Keratinocyte (primary cell): ENCODE data around the gene EIF2S2. TPM values are rescaled to one million over a fixed set of nuclear protein-coding genes. Genes with fewer than 3 reads are reported as not detected.

ENCODE experiments used
- DNase-seq: peaks from one replicate; pipeline ENCODE4 v3.0.0-alpha.2; 2011; ENCODE audit warnings: low read depth, missing footprints, low spot score
- FAIRE-seq: peaks from 2 replicates; lab custom pipeline; 2011; peaks lifted over from hg19 to GRCh38; lab: Jason Lieb, UNC
- H2AFZ ChIP-seq: 2 replicates; pipeline ENCODE4 v1.6.0; 2012; ENCODE audit warnings: low read length, control low read depth, inconsistent platforms; ENCODE audit not compliant: control insufficient read depth
- H3K27ac ChIP-seq: 2 replicates; pipeline ENCODE4 v1.5.1; 2011; ENCODE audit warnings: low read length; ENCODE audit not compliant: control insufficient read depth, insufficient read depth
- H3K27me3 ChIP-seq: 3 replicates; pipeline ENCODE4 v1.6.0; 2011; ENCODE audit warnings: low read length; ENCODE audit not compliant: control insufficient read depth, insufficient read depth; ENCODE audit errors: extremely low read depth
- H3K36me3 ChIP-seq, 2 experiments: 2 replicates in 1 of 2; 3 replicates in 1 of 2; pipeline ENCODE4 v1.5.1; 2011; ENCODE audit warnings: low read length in 2 of 2, mild to moderate bottlenecking in 1 of 2; ENCODE audit not compliant: control insufficient read depth in 2 of 2, insufficient read depth in 2 of 2; ENCODE audit errors: extremely low read depth in 1 of 2
- H3K4me1 ChIP-seq: 3 replicates; pipeline ENCODE4 v1.5.1; 2011; ENCODE audit warnings: low read length; ENCODE audit not compliant: control insufficient read depth, insufficient read depth; ENCODE audit errors: extremely low read depth
- H3K4me2 ChIP-seq: 3 replicates; pipeline ENCODE4 v1.6.0; 2011; ENCODE audit warnings: low read depth, low read length; ENCODE audit not compliant: control insufficient read depth, insufficient read depth; ENCODE audit errors: extremely low read depth
- H3K4me3 ChIP-seq, 3 experiments: fragments of 200-600 bp in 1 of 3; sonication (generic) in 1 of 3; 2 replicates in 2 of 3; 3 replicates in 1 of 3; pipeline ENCODE4 v1.5.1; 2011 to 2016; ENCODE audit warnings: low read length in 3 of 3, mild to moderate bottlenecking in 3 of 3, control low read depth in 2 of 3, inconsistent platforms in 1 of 3, low read depth in 1 of 3, mixed read lengths in 1 of 3, mixed run types in 1 of 3, moderate library complexity in 1 of 3; ENCODE audit not compliant: control insufficient read depth in 2 of 3, insufficient read depth in 2 of 3; ENCODE audit errors: extremely low read depth in 1 of 3
- H3K79me2 ChIP-seq: 2 replicates; pipeline ENCODE4 v1.6.0; 2012; ENCODE audit warnings: low read length; ENCODE audit not compliant: control insufficient read depth, insufficient read depth
- H3K9ac ChIP-seq: 3 replicates; pipeline ENCODE4 v1.6.0; 2011; ENCODE audit warnings: low read length; ENCODE audit not compliant: control insufficient read depth, insufficient read depth; ENCODE audit errors: extremely low read depth
- H3K9me1 ChIP-seq: 3 replicates; pipeline ENCODE4 v1.6.0; 2011; ENCODE audit warnings: low read length; ENCODE audit not compliant: control insufficient read depth, insufficient read depth; ENCODE audit errors: extremely low read depth
- H3K9me3 ChIP-seq: 2 replicates; pipeline ENCODE4 v1.5.1; 2012; ENCODE audit warnings: low read depth, low read length; ENCODE audit not compliant: control insufficient read depth
- H4K20me1 ChIP-seq: 3 replicates; pipeline ENCODE4 v1.6.0; 2011; ENCODE audit warnings: low read length; ENCODE audit not compliant: control insufficient read depth, insufficient read depth; ENCODE audit errors: extremely low read depth
- EZH2 ChIP-seq: IDR thresholded peaks from one replicate; pipeline ENCODE4 v1.6.1; 2012; ENCODE audit warnings: inconsistent platforms, mild to moderate bottlenecking, low read length, moderate library complexity
- dilution Hi-C: fragments of 300-500 bp; cut with MboI; formaldehyde crosslinking; loops from one replicate; pipeline ENCODE4 v1.7.0; 2020; ENCODE audit warnings: low sequenced_read_pairs; ENCODE audit not compliant: extremely low pct_ligation_motif_present
- polyA plus RNA-seq, 5 experiments: library from polyadenylated mRNA; depleted of rRNA in 3 of 5; stranded (reverse) in 3 of 5; stranded (forward) in 1 of 5; unstranded in 1 of 5; fragments of >200 nt; gene quantifications; 1 replicate in 1 of 5; 2 replicates in 3 of 5; 3 replicates in 1 of 5; pipeline versions ENCODE4 v1.2.1 to v1.2.3, GENCODE V29; 2011 to 2012; ENCODE audit warnings: missing spikeins in 2 of 5, low read depth in 1 of 5, low replicate concordance in 1 of 5
- TF ChIP-seq, protein P1 (sequence below), 3 experiments: IDR thresholded peaks in 1 of 3; conservative IDR thresholded peaks in 1 of 3; optimal IDR thresholded peaks in 1 of 3; 2 replicates in 2 of 3; 3 replicates in 1 of 3; pipeline versions ENCODE3 to v1.5.1; 2011; ENCODE audit warnings: low read length in 3 of 3, mild to moderate bottlenecking in 3 of 3, moderate library complexity in 2 of 3, control low read depth in 1 of 3, inconsistent platforms in 1 of 3; ENCODE audit not compliant: insufficient read depth in 2 of 3; ENCODE audit errors: extremely low read depth in 1 of 3

Gene EIF2S2
- polyA plus RNA-seq, 1 donor (not counting 4 experiments of a cell fraction or from before 2014, with no cell fraction given): 131 TPM

DNA sequence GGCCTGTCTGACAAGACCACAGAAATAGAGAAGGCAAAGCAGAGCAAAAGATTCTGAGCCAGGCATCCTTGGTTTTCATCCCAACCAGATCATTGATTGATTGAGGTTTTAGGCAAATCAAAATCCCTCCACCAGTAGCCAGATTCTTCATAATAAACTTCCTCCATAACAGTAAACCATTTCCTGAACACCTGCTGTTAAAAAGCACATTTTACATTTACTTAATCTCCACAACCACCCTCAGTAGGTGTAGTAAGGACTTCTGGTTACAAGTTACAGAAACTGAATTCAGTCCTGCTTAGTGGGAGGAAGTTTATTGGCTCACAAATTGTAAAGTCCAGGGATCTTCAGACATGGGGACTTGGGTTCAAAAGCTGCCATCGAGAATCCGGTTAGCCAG is 28.3 kb downstream of the EIF2S2 start:
- peak overlapping the region; percentile 15 for H3K27ac ChIP-seq
- H3K4me2 ChIP-seq: peak overlapping the region; percentile 26
- H2AFZ ChIP-seq: no peak overlapping the region
- H3K4me3 ChIP-seq: no peak overlapping the region
- peaks cover 3% of the 10 kb centered on the region for H3K9me1 ChIP-seq
- dilution Hi-C loops: no loop called here
- peaks cover 16% of the 10 kb centered on the region for H3K4me1 ChIP-seq
- no peak overlapping the region for H3K9ac ChIP-seq
- H3K36me3 ChIP-seq: peaks cover 24 to 59% of the 10 kb centered on the region in 2 experiments
- no peaks in the 10 kb centered on the region for H3K27me3 ChIP-seq
- no peak for TF ChIP-seq EZH2
- TF ChIP-seq, protein P1, sequence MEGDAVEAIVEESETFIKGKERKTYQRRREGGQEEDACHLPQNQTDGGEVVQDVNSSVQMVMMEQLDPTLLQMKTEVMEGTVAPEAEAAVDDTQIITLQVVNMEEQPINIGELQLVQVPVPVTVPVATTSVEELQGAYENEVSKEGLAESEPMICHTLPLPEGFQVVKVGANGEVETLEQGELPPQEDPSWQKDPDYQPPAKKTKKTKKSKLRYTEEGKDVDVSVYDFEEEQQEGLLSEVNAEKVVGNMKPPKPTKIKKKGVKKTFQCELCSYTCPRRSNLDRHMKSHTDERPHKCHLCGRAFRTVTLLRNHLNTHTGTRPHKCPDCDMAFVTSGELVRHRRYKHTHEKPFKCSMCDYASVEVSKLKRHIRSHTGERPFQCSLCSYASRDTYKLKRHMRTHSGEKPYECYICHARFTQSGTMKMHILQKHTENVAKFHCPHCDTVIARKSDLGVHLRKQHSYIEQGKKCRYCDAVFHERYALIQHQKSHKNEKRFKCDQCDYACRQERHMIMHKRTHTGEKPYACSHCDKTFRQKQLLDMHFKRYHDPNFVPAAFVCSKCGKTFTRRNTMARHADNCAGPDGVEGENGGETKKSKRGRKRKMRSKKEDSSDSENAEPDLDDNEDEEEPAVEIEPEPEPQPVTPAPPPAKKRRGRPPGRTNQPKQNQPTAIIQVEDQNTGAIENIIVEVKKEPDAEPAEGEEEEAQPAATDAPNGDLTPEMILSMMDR (optimal IDR thresholded peaks at IDR 0.05 in 1 of 3, IDR thresholded peaks at IDR 0.05 in 1 of 3, conservative IDR thresholded peaks at IDR 0.05 in 1 of 3; ENCODE audit: extremely low read depth in 1 of 3, insufficient read depth in 2 of 3, low read length in 3 of 3): no peak
- DNase-seq (no peak), FAIRE-seq (no peak)
- H3K79me2 ChIP-seq: peaks cover 3% of the 10 kb centered on the region
- peaks cover 17% of the 10 kb centered on the region for H4K20me1 ChIP-seq
- H3K9me3 ChIP-seq: no peaks in the 10 kb centered on the region

DNA sequence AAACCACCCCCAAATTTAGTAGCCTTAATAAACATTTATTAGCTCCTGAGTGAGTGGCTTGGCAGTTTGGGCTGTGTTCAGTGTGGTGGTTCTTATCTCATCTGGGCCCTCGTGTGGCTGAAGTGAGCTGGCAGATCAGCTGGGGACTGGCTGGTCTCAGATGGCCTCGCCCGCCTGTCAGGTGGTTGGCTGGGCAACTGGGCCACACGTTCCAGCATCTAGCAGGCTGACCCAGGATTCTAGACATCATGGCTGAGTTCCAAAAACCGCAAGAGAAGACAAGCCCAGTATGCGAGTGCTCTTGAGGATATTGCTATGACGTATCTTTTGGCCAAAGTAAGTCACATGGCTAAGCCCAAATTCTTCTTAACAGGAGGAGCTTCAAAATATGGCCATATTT is 28.9 kb downstream of the EIF2S2 start:
- TF ChIP-seq, protein P1 (optimal IDR thresholded peaks at IDR 0.05 in 1 of 3, IDR thresholded peaks at IDR 0.05 in 1 of 3, conservative IDR thresholded peaks at IDR 0.05 in 1 of 3; ENCODE audit: extremely low read depth in 1 of 3, insufficient read depth in 2 of 3, low read length in 3 of 3): peak; percentile 16 to 53 (median 30)
- no peak for TF ChIP-seq EZH2
- peak; percentile 34 for FAIRE-seq

More for the DNA sequence above, 28.9 kb downstream of the EIF2S2 start:
- no peak overlapping the region for H3K4me2 ChIP-seq
- H3K4me1 ChIP-seq: peaks cover 16% of the 10 kb centered on the region
- no peaks in the 10 kb centered on the region for H3K9me3 ChIP-seq
- dilution Hi-C loops: no loop called here
- no peaks in the 10 kb centered on the region for H3K79me2 ChIP-seq
- no peaks in the 10 kb centered on the region for H3K27me3 ChIP-seq
- peaks cover 3% of the 10 kb centered on the region for H3K9me1 ChIP-seq
- no peak overlapping the region for H3K4me3 ChIP-seq
- DNase-seq: peak; percentile 74
- H3K27ac ChIP-seq: peak overlapping the region; percentile 37
- no peak overlapping the region for H2AFZ ChIP-seq
- peaks cover 14% of the 10 kb centered on the region for H4K20me1 ChIP-seq
- H3K9ac ChIP-seq: no peak overlapping the region
- peaks cover 18 to 59% of the 10 kb centered on the region in 2 experiments for H3K36me3 ChIP-seq
